Keratinocyte (primary cell): ENCODE results near the gene ABHD16A. TPM values are rescaled to one million over a fixed set of nuclear protein-coding genes. Genes with fewer than 3 reads are reported as not detected.

Experiments
- DNase-seq: peaks from one replicate; pipeline ENCODE4 v3.0.0-alpha.2; 2011; ENCODE audit warnings: low read depth, missing footprints, low spot score
- FAIRE-seq: peaks from 2 replicates; lab custom pipeline; 2011; peaks lifted over from hg19 to GRCh38; lab: Jason Lieb, UNC
- H2AFZ ChIP-seq: 2 replicates; pipeline ENCODE4 v1.6.0; 2012; ENCODE audit warnings: low read length, control low read depth, inconsistent platforms; ENCODE audit not compliant: control insufficient read depth
- H3K27ac ChIP-seq: 2 replicates; pipeline ENCODE4 v1.5.1; 2011; ENCODE audit warnings: low read length; ENCODE audit not compliant: control insufficient read depth, insufficient read depth
- H3K27me3 ChIP-seq: 3 replicates; pipeline ENCODE4 v1.6.0; 2011; ENCODE audit warnings: low read length; ENCODE audit not compliant: control insufficient read depth, insufficient read depth; ENCODE audit errors: extremely low read depth
- H3K36me3 ChIP-seq, 2 experiments: 2 replicates in 1 of 2; 3 replicates in 1 of 2; pipeline ENCODE4 v1.5.1; 2011; ENCODE audit warnings: low read length in 2 of 2, mild to moderate bottlenecking in 1 of 2; ENCODE audit not compliant: control insufficient read depth in 2 of 2, insufficient read depth in 2 of 2; ENCODE audit errors: extremely low read depth in 1 of 2
- H3K4me1 ChIP-seq: 3 replicates; pipeline ENCODE4 v1.5.1; 2011; ENCODE audit warnings: low read length; ENCODE audit not compliant: control insufficient read depth, insufficient read depth; ENCODE audit errors: extremely low read depth
- H3K4me2 ChIP-seq: 3 replicates; pipeline ENCODE4 v1.6.0; 2011; ENCODE audit warnings: low read depth, low read length; ENCODE audit not compliant: control insufficient read depth, insufficient read depth; ENCODE audit errors: extremely low read depth
- H3K4me3 ChIP-seq, 3 experiments: fragments of 200-600 bp in 1 of 3; sonication (generic) in 1 of 3; 2 replicates in 2 of 3; 3 replicates in 1 of 3; pipeline ENCODE4 v1.5.1; 2011 to 2016; ENCODE audit warnings: low read length in 3 of 3, mild to moderate bottlenecking in 3 of 3, control low read depth in 2 of 3, inconsistent platforms in 1 of 3, low read depth in 1 of 3, mixed read lengths in 1 of 3, mixed run types in 1 of 3, moderate library complexity in 1 of 3; ENCODE audit not compliant: control insufficient read depth in 2 of 3, insufficient read depth in 2 of 3; ENCODE audit errors: extremely low read depth in 1 of 3
- H3K79me2 ChIP-seq: 2 replicates; pipeline ENCODE4 v1.6.0; 2012; ENCODE audit warnings: low read length; ENCODE audit not compliant: control insufficient read depth, insufficient read depth
- H3K9ac ChIP-seq: 3 replicates; pipeline ENCODE4 v1.6.0; 2011; ENCODE audit warnings: low read length; ENCODE audit not compliant: control insufficient read depth, insufficient read depth; ENCODE audit errors: extremely low read depth
- H3K9me1 ChIP-seq: 3 replicates; pipeline ENCODE4 v1.6.0; 2011; ENCODE audit warnings: low read length; ENCODE audit not compliant: control insufficient read depth, insufficient read depth; ENCODE audit errors: extremely low read depth
- H3K9me3 ChIP-seq: 2 replicates; pipeline ENCODE4 v1.5.1; 2012; ENCODE audit warnings: low read depth, low read length; ENCODE audit not compliant: control insufficient read depth
- H4K20me1 ChIP-seq: 3 replicates; pipeline ENCODE4 v1.6.0; 2011; ENCODE audit warnings: low read length; ENCODE audit not compliant: control insufficient read depth, insufficient read depth; ENCODE audit errors: extremely low read depth
- EZH2 ChIP-seq: IDR thresholded peaks from one replicate; pipeline ENCODE4 v1.6.1; 2012; ENCODE audit warnings: inconsistent platforms, mild to moderate bottlenecking, low read length, moderate library complexity
- dilution Hi-C: fragments of 300-500 bp; cut with MboI; formaldehyde crosslinking; loops from one replicate; pipeline ENCODE4 v1.7.0; 2020; ENCODE audit warnings: low sequenced_read_pairs; ENCODE audit not compliant: extremely low pct_ligation_motif_present
- polyA plus RNA-seq, 5 experiments: library from polyadenylated mRNA; depleted of rRNA in 3 of 5; stranded (reverse) in 3 of 5; stranded (forward) in 1 of 5; unstranded in 1 of 5; fragments of >200 nt; gene quantifications; 1 replicate in 1 of 5; 2 replicates in 3 of 5; 3 replicates in 1 of 5; pipeline versions ENCODE4 v1.2.1 to v1.2.3, GENCODE V29; 2011 to 2012; ENCODE audit warnings: missing spikeins in 2 of 5, low read depth in 1 of 5, low replicate concordance in 1 of 5
- TF ChIP-seq, protein P1 (sequence below), 3 experiments: IDR thresholded peaks in 1 of 3; conservative IDR thresholded peaks in 1 of 3; optimal IDR thresholded peaks in 1 of 3; 2 replicates in 2 of 3; 3 replicates in 1 of 3; pipeline versions ENCODE3 to v1.5.1; 2011; ENCODE audit warnings: low read length in 3 of 3, mild to moderate bottlenecking in 3 of 3, moderate library complexity in 2 of 3, control low read depth in 1 of 3, inconsistent platforms in 1 of 3; ENCODE audit not compliant: insufficient read depth in 2 of 3; ENCODE audit errors: extremely low read depth in 1 of 3

ABHD16A gene
- polyA plus RNA-seq, 1 donor (not counting 4 experiments of a cell fraction or from before 2014, with no cell fraction given) = 21.8 TPM

DNA sequence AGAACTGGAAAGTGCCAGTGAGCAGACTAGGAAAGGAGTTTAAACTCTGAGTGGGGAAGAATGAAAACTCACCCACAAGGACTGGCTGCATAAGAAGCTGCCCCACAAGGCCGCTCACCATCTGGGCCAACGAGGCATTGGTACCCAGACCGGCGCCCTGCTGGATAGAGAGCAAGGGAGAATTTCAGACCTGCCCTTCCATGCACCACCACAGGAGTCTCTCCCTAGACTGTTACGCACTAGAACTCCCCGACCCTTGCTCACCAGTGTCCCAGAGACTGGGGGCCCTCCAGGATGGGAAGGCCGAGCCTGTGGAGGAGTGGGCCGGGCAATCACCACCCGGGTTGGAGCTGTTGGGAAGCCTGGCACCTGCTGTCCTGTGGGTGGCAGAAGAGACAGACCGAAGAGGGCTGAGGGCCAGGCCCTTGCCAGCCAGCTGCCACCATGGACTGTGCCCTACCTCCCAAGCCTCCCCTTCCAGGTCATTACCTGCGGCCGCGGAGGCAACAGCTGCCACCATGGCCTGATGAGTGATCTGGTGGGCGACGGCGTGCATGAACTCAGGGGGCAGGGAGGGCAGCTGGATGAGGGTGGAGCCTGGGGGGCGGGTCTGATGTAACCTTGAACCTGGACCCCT lies 59.2 kb downstream of the ABHD16A start:
- Histone ChIP-seq H3K27ac (no peak overlapping the region), H3K9me3 (no peaks in the 10 kb centered on the region), H3K9me1 (no peaks in the 10 kb centered on the region), H3K36me3 (peaks cover 45 to 65% of the 10 kb centered on the region in 2 experiments), H3K79me2 (peaks cover 5% of the 10 kb centered on the region), H3K27me3 (no peaks in the 10 kb centered on the region), H3K4me1 (no peaks in the 10 kb centered on the region), H3K9ac (no peak overlapping the region), H2AFZ (no peak overlapping the region), H3K4me2 (no peak overlapping the region), H4K20me1 (no peaks in the 10 kb centered on the region), H3K4me3 (no peak overlapping the region)
- dilution Hi-C loops = no loop called here
- TF ChIP-seq, protein P1, sequence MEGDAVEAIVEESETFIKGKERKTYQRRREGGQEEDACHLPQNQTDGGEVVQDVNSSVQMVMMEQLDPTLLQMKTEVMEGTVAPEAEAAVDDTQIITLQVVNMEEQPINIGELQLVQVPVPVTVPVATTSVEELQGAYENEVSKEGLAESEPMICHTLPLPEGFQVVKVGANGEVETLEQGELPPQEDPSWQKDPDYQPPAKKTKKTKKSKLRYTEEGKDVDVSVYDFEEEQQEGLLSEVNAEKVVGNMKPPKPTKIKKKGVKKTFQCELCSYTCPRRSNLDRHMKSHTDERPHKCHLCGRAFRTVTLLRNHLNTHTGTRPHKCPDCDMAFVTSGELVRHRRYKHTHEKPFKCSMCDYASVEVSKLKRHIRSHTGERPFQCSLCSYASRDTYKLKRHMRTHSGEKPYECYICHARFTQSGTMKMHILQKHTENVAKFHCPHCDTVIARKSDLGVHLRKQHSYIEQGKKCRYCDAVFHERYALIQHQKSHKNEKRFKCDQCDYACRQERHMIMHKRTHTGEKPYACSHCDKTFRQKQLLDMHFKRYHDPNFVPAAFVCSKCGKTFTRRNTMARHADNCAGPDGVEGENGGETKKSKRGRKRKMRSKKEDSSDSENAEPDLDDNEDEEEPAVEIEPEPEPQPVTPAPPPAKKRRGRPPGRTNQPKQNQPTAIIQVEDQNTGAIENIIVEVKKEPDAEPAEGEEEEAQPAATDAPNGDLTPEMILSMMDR (optimal IDR thresholded peaks at IDR 0.05 in 1 of 3, IDR thresholded peaks at IDR 0.05 in 1 of 3, conservative IDR thresholded peaks at IDR 0.05 in 1 of 3; ENCODE audit: extremely low read depth in 1 of 3, insufficient read depth in 2 of 3, low read length in 3 of 3) = no peak
- no peak for TF ChIP-seq EZH2
- DNase-seq (no peak), FAIRE-seq (no peak)

GRCh38 chr6:31642798-31643570 lies 60.1 kb downstream of the ABHD16A start:
- dilution Hi-C loops = no loop called here
- Histone ChIP-seq H4K20me1 (no peaks in the 10 kb centered on the region), H3K27ac (no peak overlapping the region), H3K9ac (no peak overlapping the region), H3K36me3 (peaks cover 42 to 56% of the 10 kb centered on the region in 2 experiments), H3K27me3 (no peaks in the 10 kb centered on the region), H3K4me1 (no peaks in the 10 kb centered on the region), H2AFZ (no peak overlapping the region), H3K9me3 (no peaks in the 10 kb centered on the region), H3K79me2 (no peaks in the 10 kb centered on the region), H3K9me1 (no peaks in the 10 kb centered on the region), H3K4me3 (no peak overlapping the region), H3K4me2 (no peak overlapping the region)
- no peak for FAIRE-seq
- TF ChIP-seq, protein P1 (optimal IDR thresholded peaks at IDR 0.05 in 1 of 3, IDR thresholded peaks at IDR 0.05 in 1 of 3, conservative IDR thresholded peaks at IDR 0.05 in 1 of 3; ENCODE audit: extremely low read depth in 1 of 3, insufficient read depth in 2 of 3, low read length in 3 of 3) = no peak
- TF ChIP-seq EZH2 = no peak
- no peak for DNase-seq
